NCI-H1930 (cell line): ENCODE data around the gene PLCB2.

ENCODE experiments used
- DNase-seq, 2 experiments: peaks; one replicate each; lab custom pipeline; 2025; lab: John Stamatoyannopoulos, UW

The PLCB2 gene

DNA sequence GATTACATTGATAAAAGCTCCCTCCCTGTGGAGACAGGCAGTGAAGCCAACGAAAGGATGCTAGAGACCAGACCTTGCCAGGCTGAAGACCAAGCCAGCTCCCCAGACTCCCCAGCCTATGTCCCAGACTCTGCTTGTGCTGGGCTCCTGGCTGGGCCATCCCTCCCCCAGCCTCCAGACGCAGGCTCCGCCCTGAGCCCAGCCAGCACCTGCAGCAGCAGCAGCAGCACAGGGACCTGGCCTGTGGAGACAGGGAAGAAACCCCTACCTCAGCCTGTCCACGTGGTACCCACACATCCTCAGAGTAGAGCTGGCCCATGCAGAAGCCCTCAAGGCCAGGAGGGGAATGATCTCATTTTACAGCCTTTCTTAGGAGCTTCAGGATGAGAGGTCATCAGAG is 38.1 kb downstream of the PLCB2 start:
- DNase-seq = no peak

DNA sequence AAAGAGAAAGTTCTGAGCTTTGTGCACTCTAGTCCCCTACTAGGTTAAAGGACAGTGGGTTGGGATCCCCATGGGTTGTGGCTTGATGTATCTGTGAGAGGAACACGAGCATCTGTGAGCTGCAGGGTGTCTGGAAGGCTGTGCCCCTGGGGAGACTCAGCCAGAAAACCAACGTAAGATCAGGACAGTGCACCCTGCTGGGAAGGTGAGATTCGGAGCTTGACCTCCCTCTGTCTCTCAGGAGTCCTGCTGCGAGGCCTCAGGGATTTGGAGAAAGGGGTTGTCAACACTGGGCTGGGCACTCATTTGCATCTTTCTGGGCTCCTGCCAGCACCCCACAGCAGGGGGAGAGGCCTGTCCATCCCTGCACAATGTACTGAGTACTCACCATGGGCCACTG is 40.1 kb downstream of the PLCB2 start:
- no peak for DNase-seq

DNA sequence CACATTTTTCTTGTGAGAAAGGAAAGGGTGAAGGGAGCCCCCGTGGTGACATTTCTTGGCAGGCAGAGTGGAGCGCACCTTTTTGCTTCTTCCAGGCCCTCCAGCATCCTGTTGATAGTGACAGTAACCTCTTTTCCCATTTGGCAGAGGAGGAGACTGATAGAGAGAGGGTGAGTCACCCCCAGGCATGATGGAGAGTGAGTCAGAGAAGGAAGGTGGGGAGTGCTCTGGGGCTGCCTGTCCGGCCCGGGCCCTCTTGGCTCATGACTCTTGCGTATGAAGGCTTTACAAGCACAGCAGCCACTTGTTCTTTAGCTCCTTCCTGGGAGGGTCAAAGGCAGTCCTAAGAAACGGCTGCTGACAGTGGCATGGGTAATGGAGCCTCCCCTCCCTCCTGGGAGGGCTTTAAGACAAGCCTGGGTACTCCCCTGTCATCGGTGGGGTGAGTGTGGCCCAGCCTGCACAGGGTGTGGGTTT is 40.9 kb downstream of the PLCB2 start:
- DNase-seq = no peak

DNA sequence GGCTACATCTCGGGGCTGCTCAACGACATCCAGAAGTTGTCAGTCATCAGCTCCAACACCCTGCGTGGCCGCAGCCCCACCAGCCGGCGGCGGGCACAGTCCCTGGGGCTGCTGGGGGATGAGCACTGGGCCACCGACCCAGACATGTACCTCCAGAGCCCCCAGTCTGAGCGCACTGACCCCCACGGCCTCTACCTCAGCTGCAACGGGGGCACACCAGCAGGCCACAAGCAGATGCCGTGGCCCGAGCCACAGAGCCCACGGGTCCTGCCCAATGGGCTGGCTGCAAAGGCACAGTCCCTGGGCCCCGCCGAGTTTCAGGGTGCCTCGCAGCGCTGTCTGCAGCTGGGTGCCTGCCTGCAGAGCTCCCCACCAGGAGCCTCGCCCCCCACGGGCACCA is 41.9 kb downstream of the PLCB2 start:
- DNase-seq = no peak

DNA sequence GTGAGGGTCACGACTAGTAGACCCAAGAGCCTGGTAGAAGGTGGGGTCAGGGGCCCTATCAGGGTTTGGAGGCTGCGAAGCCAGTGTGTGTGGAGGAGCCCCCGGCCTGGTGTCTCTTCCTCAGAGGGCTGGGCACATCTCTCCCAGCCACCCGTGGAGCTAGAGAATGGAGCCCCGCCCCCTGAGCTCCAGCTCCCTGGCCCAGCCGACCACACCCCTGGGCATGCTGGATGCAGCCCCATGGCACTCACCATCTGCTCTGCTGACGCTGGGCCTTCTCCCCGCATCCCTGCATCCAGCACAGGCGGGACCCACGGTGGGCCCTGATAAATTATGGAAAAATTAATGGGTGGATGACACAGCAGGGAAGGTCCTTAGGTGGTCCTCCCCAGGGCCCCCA is 42.4 kb downstream of the PLCB2 start:
- DNase-seq = no peak

DNA sequence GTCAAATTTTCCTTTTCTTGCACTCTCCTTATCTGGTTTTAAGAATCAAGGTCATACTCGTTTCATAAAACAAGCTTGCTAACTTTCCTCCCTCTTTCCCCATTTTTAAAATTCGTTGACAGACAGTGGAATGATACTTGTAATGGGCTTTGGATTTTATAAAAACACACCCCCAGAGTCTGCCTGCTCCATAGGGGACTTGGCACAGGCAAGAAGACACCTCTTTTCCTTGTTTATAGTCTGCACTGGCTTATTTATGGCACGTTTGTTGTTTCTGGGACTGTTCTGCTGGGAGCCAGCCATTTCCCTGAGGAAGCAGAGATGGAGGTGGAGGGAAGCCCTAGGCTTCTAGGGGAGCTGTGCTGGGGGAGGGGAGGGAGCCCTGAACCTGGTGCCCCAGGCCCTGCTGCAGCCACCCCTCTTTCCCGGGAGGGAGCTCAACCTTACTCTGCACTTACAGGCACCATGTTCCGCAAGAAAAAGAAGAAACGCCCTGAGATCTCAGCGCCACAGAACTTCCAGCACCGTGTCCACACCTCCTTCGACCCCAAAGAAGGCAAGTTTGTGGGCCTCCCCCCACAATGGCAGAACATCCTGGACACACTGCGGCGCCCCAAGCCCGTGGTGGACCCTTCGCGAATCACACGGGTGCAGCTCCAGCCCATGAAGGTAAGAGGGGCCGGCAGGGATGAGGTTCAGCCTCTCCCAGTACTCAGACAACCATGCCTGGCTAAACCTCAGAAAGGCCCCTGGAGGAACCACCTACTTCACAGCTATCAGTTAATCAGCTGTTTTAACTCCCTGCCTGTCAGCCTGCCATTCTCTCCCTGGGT is 43.2 kb downstream of the PLCB2 start:
- no peak for DNase-seq

DNA sequence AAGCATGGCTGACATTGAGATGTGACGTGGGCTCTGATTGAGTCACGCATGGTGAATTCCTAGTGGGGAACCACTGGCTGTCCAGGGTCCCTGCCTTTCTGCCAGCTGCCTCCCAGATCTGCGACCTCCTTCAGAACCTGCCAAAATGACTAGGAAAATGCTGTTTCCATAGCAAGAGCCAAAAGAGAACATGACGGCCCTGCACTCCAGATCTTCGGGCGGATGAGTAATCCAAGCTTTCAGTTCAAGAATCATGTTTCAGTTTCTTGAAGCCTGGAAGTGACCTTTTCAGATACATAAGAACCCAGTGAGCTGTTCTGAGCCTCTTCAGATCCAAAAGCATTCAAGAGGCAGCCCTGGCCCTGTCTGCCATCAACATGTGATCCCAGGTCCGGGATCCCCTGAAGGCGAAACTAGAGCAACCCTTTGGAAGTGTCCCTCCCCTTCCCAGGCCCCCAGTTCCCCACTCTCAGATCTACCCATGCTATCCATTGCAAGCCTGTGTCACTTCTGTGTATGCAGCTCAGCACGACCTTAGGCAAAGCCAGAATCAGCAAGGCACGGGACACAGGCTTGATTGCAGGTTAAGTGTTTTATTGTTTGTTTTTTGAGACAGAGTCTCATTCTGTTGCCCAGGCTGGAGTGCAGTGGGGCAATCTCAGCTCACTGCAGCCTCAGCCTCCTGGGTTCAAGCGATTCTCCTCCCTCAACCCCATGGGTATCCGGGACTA is 44.5 kb downstream of the PLCB2 start:
- no peak for DNase-seq

DNA sequence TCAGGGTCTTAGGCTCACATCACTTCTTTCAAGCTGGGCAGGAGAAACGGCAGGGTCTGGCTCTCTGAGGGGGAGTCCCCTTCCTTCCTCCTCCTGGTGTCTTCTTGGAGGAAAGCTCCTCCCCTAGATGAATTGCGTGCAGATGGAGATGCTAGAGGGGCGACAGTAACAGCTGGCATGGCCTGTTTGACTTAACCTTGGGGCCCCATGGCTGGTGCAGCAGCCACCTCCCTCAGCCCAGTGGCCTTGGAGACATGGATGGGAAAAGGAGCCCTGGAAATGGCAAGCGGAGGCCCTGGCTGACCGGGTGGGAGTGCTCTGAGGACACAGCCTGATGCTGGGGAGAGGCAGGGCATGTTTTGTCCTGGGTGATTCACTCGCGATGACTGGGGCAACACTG is 48.7 kb downstream of the PLCB2 start:
- DNase-seq = no peak

DNA sequence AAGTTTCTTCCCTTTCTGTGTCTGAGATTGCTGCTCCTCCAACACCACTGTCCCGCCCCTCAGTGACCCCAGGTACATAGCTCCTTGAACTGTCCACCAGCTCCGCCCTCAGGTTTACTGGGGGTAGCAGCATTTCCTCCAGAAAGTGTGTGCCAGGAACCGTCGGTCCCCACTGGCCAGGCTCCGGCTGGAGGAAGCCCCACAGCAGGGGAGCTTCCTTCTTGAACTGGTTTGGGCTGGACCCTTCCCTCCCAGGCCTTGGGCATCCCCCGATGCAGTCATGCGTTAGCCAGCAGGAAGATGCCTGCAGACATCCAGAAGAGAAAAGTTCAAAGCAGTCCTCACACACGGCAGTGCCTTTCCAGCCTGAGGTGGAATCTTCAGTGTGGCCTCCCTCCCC is 49.2 kb downstream of the PLCB2 start:
- DNase-seq = no peak

DNA sequence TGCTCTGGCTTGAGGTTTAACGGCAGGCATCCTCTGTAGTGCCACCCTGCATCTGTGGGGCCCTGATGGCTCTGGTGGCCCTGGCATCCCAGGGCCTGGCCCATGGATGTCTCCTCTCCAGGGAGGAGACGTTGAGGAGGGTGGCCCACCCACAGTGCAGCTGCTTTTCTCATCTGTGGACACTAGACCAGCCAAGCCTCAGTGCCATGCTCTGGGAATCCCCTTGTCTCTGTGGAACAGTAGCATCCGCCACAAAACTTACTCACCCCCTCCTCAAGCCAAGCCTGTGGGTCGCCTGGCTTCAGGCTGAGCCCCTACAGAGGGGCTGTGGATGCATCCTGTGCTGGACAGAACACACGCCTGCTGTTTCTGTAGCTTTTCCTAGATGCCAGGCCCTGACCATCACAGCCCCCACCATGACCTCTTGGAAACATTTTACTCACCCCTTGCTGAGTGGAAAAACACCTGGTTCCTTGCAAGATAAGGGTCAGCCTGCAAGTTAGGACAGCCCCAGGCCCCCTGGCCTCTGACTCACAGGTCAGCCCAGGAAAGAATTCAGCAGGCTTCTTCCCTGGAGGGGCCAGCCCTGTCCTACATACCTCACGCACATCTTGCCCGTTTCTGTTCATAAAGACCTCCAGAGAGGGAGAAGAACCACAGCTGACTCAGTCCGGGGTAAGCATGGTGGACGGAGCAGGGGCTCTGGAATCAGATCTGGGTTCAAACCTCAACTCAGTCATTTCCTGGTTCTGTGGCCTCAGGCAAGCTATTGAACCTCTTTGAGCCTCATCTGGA is 49.9 kb downstream of the PLCB2 start:
- no peak for DNase-seq

DNA sequence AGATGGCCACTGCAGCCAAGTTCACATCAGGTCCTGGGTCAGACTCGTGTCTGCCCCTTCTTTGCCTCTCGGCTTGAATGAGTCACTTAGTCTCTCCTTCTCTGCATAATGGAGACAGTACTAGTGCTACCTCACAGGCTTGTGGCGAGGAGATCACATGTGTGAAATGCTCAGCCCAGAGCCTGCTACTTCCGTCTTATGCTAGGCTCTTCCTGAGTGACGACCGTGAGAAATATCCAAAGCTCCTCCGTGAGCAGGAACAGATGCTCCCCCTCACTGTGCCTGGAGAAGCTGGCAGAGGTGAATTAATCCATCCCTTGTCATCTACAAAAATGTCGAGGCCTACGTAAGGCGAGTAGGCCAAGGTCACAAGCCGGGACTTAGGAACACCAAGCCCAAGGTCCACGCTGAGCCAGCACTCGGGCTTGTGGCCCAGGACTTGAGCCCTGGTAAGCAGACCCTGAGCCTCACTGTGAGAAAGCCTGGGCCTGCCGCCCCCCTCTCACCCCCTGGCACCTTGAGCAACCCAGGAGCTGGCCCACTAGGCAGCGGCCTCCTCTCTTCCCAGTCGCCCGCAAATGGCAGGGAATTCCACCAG is 51.0 kb downstream of the PLCB2 start:
- no peak for DNase-seq

DNA sequence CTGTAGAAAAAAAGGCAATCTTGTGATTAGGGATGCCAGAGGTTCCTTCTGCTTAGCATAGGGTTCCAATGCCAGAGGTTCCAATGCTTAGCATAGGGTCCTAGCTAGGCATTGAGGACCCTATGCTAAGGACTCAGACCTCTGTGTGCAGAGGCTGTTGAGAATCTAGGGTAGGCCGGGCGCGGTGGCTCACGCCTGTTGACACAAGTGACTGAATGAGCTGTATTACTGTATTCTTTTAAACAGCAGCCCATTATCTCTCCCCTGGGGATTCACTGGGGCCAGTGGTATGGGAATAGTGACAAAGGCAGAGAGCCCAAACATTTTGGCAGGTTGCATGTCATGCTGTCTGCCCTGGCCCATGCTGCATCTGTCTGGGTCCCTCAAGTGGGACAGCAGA is 52.7 kb downstream of the PLCB2 start:
- DNase-seq = no peak

DNA sequence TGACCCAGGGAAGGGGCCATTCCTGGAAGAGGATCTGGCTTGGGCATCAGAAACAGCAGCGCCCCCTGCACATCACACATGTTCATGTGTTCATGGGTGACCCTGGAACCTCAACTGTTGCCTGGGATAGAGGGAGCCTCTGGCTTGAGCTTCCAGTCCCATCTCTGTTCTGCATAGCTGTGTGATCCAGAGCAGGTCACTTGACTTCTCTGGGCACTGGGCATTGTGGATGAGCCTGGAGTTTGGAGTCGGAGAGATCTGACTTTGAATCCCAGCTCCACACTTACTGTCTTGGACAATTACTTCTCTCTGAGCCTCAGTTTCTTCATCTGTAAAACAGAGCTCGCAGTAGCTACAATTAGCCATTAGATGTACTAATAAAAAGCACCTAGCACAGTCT is 53.3 kb downstream of the PLCB2 start:
- DNase-seq = no peak

DNA sequence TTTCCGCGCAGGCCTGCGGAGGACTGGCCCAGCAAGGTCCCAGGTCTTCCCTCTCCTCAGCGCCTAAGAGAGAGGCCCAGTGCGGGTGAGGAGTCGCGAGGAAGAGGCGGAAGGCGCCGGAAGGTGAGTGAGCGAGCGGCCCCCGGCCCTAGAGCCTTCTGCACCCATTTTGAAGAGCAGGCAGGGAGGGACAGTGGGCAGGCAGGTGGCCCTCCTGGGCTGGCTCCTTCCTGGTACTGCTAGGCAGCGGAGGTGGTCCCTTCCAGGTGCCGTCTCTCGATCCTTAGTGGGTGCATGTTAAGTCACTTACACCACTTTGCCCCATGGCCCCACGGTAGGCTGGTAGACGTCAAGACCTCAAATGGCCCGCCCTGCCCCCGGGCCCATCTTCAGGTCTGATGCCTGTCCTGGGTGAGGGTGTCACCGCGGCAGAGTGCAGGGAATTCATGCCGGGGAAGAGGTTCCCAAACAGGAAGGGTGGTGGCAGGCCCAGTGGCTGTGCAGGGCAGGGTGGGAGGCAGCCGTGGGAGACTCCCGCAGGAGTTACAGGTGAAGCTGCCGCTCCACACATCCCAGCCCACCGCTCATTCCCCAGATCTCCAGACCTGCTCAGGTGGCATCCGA is 54.5 kb downstream of the PLCB2 start:
- no peak for DNase-seq

DNA sequence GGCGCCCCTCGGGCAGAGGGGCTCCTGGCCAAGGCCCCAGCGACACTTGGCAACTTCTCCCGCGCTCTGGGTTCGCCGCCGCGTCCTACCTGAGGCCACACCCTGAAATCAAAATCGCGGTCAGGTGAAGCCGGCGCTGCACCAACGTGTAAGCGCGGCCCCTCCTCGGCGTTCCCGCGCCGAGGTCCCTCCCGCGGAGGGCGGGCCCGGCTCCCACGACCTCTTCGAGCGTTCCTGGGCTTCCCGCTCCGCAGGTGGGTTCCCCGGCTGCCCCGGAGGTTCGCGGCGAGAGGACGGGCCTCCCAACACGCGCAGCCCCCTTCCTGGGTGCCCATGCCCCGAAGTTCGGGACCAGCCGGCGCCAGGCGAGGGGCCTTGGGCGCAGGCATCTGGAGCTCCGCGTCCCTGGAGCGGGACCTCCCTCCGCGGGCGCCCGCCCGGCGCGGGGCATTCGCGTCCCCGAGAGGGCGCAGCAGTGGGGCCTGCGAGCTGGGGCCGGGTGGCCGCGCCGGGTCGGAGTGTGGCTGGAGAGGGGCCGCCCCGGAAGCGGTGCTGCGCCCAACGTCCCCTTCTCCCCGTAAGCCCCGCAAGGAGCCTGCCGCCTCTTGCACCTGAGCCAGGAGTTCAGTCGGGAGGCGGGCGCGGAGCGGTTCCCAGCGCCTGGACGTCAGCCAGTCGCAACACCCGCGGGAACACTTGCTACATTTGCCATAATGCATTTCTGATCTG is 55.1 kb downstream of the PLCB2 start:
- DNase-seq = no peak

DNA sequence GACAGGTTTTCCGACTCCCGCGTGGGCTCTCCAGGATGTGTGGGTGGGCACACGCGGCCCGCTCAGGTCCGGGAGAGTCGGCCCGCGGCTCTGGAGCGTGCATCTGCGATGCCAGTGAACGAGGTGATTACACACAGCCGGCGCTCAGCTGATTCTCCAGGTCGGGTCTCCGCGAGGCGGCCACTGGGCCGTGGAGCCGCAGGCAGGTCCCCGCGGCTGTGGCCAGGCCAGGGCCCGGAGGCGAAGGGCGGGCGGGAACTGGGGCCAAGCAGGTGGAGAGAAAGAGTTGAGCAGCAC is 55.6 kb downstream of the PLCB2 start:
- no peak for DNase-seq

DNA sequence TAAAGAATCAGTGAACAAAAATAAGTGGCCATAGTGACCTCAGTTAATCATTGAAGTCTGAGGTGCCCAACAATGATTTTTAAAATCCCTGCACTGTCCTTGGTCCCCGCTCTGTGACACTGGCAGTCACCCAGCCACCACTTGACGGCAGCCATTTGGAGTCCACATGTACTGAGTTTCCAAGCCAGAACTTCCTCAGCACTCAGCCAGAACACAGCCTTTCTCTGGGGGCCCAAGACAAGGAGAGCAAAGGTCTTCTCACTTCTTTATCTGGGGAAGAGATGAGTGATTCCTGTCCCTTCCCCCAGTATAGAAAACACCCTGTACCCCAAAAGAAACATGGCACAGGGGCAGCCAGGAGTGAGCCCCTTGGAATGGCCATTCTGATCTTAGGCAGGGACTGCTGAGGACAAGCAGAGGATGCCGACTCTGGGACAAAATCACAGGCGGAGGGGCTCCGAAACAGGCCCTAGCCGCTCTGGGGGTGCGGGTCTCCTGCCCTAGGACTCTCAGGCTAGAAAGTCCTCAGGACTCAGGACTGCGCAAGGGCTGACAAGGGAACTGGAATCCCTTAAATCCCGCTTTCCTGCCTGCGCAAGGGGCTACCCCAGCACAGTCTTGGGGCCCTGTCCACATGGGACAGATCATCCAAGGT is 56.1 kb downstream of the PLCB2 start:
- no peak for DNase-seq

DNA sequence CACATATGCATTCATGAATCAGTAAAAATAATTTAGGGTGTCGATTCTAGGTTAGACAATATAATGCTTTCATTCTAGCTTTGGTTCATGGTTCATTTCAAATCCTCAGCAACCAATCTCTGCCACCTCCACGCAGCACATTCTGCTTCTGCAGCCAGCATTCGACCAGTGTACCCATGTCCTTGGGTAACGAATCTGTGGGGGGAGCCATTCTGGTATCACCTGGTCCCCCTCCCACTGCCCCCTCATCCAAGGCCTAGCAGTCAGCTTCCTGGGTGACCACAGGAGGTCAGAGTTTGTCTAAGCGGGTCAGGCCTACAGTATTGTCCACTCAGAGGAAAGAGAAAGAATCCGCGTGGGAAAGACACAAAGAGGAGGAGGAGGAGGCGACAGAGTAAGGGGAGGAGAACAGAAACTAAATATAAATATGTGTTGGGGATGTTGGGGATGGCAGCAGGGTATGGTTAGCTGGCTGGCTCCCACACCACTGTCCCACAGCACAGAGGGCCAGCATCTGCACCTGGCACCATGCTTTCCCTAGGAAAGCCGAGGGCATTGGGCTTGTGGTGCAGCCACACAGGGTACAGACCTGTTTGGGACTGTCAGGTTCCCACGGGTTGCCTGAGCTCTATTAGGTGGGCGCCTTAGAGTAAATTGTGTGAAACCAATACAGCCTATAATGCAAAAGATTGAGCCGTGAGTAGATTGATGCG is 56.8 kb downstream of the PLCB2 start:
- no peak for DNase-seq

DNA sequence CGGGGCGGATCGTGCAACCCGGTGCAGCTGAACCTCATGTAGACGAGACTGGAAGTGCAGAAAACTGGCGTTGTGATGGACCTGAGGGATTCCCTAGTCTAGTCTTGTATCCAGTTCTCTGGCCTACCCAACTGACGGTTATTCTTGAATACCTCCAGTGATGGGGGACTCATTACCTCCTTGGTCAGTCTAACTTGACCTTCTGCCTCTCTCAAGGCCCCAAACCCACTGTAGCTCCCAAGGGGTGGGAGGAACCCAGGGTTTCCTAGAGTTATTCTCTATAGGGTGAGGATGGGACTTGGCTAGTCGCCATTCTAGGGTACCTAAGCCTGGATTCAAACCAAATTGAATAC is 57.5 kb downstream of the PLCB2 start:
- no peak for DNase-seq
